Memory B cell (primary cell): ENCODE measurements around the gene RAB11FIP5.
A peak's percentile ranks its signal among the peaks of the same experiment; 100 is the strongest.
"Not testable (repeated sequence)": the region's sequence is repeated elsewhere in the genome, so short reads cannot be mapped to it uniquely, and the experiment has no call there.

ENCODE experiments used
- ATAC-seq: fragments of 150-1000 bp; cut with Tn5 transposase; 2 replicates; pipeline ENCODE4 v1.10.0; 2021; ENCODE audit warnings: low read depth, mild to moderate bottlenecking, moderate library complexity
- DNase-seq, 2 donors: peaks; one replicate each; pipeline ENCODE4 v3.0.0; 2022; ENCODE audit warnings: low spot score in 2 of 2
- H3K27ac Mint-ChIP-seq: one replicate; pipeline ENCODE4 v1.8.0; 2022; ENCODE audit warnings: mild to moderate bottlenecking, moderate library complexity, mixed read lengths
- H3K27me3 Mint-ChIP-seq: one replicate; pipeline ENCODE4 v1.8.0; 2022; ENCODE audit warnings: mixed read lengths
- H3K36me3 Mint-ChIP-seq: one replicate; pipeline ENCODE4 v1.8.0; 2022; ENCODE audit warnings: mild to moderate bottlenecking, mixed read lengths
- H3K4me1 Mint-ChIP-seq: one replicate; pipeline ENCODE4 v1.8.0; 2022; ENCODE audit warnings: mixed read lengths
- H3K4me3 Mint-ChIP-seq: one replicate; pipeline ENCODE4 v1.8.0; 2022; ENCODE audit warnings: mild to moderate bottlenecking, moderate library complexity, mixed read lengths
- H3K9me3 Mint-ChIP-seq: one replicate; pipeline ENCODE4 v1.8.0; 2022; ENCODE audit warnings: mixed read lengths

The RAB11FIP5 gene, protein sequence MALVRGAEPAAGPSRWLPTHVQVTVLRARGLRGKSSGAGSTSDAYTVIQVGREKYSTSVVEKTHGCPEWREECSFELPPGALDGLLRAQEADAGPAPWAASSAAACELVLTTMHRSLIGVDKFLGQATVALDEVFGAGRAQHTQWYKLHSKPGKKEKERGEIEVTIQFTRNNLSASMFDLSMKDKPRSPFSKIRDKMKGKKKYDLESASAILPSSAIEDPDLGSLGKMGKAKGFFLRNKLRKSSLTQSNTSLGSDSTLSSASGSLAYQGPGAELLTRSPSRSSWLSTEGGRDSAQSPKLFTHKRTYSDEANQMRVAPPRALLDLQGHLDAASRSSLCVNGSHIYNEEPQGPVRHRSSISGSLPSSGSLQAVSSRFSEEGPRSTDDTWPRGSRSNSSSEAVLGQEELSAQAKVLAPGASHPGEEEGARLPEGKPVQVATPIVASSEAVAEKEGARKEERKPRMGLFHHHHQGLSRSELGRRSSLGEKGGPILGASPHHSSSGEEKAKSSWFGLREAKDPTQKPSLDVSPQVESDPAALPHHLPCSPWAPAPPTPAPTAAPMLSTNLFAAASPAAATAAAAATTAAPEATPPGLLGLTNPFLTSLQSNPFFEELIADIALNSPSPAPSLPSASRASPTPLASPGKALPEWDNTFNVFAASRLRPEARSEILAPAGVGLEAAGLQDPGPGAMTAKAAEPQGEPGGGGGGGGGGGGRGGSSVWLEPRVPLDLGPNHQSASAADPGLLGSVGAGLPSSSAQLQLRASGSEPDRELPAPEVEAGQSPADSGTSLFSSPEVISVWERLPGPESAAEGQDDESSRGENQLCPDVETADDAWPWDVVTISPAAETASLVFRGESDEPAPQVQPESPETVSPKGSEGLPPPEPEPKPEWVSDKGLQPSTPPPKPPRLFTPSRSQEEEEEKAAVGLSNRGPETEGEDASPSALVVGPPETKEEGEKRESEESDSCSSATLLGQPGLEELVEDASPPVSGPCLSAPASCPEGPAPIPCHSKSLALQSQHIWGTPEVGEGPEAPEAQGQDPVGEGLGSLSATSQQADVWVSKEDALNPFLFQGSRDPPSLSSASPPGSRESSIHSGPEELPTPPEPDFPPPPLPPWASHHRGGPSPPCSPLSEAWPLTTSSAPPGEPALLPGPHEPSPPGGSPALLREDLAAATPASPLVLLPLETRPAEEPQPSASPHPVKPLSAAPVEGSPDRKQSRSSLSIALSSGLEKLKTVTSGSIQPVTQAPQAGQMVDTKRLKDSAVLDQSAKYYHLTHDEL (N-terminal part only)

DNA sequence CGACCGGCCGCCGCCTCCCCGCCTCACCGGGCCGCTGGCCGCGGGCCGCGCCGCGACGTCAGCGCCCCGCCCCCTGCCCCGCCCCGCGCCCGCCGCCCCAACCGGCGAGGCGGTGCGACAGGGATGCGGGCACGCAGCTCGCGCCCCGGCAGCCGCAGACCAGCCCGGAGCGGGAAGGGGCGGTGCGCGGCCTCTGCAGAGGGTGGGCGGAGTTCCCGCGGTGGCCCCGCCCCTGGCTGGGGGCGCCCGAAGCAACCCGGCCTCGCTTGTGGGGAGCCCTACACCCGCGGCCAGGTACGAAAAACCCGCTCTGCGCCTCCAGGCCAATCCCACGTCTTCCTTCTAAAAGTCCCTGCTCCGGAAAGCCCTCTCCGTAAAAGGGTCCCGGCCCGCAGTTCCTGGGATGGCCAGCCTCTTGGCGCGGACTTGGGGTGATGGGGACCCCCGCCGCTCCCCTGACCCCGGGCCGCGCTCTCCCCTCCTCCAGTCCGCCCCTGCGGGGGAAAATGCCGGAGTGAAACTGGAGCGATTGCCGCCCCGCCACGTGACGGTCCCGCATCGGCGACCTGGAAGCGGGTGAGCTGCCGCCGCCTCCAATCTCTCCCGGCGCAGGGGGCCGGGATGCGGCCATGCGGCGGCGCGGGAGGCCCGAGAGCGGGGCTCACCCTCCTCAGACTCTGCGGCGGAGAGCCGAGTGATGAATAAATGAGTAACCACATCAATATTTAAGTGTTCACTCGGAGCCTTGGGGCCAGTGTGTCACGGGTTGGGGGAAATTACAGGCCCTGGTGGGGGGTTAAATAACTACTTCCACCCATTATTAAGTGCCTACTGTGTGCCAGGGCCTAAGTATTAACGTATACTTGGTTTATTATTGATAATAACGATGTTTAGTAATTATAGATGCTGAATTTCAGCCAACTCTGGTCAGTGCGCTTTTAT lies at the start of gene RAB11FIP5:
TSS of gene RAB11FIP5 (minus strand) at position 36 of the 942 bp plus-strand sequence. CDS start 171 bp downstream, outside the sequence.
- DNase-seq = peak; percentile 70 to 75
- no peaks in the 10 kb centered on the region for H3K36me3 Mint-ChIP-seq
- no peaks in the 10 kb centered on the region for H3K9me3 Mint-ChIP-seq
- peak within 1 kb of the TSS; percentile 82 for H3K4me3 Mint-ChIP-seq
- peaks cover 9% of the 10 kb centered on the region for H3K4me1 Mint-ChIP-seq
- peak within 1 kb of the TSS; percentile 64 for H3K27ac Mint-ChIP-seq
- peak; percentile 85 for ATAC-seq
- H3K27me3 Mint-ChIP-seq = no peaks in the 10 kb centered on the region

DNA sequence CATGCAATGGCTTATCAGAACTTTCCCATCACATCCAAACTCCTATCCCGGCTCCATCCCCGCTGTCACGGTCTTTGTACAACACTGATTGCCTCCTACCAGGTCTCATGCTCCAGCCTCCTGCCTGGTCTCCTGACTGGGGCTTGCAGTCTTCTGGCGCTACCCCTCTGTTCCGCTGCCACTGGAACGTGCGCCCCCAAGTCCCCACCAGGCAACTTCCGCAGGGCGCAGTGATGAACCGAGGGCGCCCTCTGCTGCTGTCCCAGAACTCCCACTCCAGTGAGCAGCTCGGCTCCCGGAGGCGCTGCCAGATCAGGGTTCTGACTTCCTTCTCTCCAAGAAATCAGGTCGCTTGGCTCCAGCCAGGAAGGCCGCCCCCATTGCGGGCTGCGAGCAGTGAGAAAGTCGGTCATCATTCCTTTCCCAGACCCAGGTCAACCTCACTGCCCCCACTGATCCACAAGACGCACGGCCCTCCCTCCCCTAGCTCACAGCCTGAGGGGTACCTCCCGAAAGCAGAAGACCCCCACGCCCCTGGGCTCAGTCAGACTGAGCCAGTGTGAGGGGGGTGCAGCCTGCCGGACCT lies 43.9 kb upstream of the RAB11FIP5 start:
- ATAC-seq (no peak), DNase-seq (no peak)
- peaks cover 23% of the 10 kb centered on the region for H3K27me3 Mint-ChIP-seq
- no peaks in the 10 kb centered on the region for H3K9me3 Mint-ChIP-seq
- H3K36me3 Mint-ChIP-seq = no peaks in the 10 kb centered on the region
- no peak overlapping the region for H3K4me3 Mint-ChIP-seq
- no peak overlapping the region for H3K27ac Mint-ChIP-seq
- no peaks in the 10 kb centered on the region for H3K4me1 Mint-ChIP-seq

DNA sequence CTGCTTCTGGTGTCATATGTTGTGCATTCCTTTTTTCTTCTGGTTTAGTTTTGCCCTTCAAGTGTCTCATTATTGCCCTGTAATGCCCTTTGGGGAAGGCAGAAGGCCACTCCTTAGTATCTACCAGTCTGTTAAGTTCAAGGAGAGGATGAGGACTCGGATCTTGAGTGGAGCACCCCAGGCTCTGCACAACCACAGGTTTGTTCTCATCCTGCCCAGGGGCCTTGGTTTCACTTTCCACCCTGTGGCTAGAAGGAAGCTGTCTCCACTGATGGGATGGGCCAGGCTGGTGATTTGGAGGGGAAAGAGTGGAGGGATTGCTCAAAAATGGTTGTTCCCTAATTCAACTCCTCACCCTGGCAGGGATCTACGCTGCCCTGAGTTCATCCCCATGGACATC lies 30.2 kb upstream of the RAB11FIP5 start:
- Mint-ChIP-seq H3K27me3 (peaks cover 14% of the 10 kb centered on the region), H3K4me1 (no peaks in the 10 kb centered on the region), H3K36me3 (no peaks in the 10 kb centered on the region), H3K9me3 (peaks cover 2% of the 10 kb centered on the region), H3K27ac (no peak overlapping the region), H3K4me3 (no peak overlapping the region)
- DNase-seq = no peak
- ATAC-seq = no peak

DNA sequence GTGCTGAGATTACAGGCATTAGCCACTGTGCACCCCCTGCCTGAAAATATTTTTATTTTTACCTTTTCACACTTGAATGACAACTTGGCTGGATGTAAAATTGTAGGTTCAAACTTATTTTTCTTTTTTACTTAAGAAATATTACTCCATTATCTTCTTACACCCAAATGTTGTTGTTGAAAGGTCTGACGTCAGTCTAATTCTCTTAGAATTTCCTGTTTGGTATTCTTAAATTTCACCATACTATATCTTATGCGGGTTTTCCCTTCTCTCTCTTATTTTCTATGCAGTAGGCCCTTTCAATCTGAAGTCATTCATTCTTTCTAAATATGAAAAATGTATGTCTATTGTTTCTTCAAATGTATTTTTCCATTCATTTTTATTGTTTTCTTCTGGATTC lies 29.1 kb upstream of the RAB11FIP5 start:
- H3K27me3 Mint-ChIP-seq = peaks cover 10% of the 10 kb centered on the region
- ATAC-seq (no peak), DNase-seq (no peak)
- H3K4me1 Mint-ChIP-seq = no peaks in the 10 kb centered on the region
- H3K36me3 Mint-ChIP-seq = no peaks in the 10 kb centered on the region
- no peak overlapping the region for H3K4me3 Mint-ChIP-seq
- H3K27ac Mint-ChIP-seq = no peak overlapping the region
- peaks cover 2% of the 10 kb centered on the region for H3K9me3 Mint-ChIP-seq

DNA sequence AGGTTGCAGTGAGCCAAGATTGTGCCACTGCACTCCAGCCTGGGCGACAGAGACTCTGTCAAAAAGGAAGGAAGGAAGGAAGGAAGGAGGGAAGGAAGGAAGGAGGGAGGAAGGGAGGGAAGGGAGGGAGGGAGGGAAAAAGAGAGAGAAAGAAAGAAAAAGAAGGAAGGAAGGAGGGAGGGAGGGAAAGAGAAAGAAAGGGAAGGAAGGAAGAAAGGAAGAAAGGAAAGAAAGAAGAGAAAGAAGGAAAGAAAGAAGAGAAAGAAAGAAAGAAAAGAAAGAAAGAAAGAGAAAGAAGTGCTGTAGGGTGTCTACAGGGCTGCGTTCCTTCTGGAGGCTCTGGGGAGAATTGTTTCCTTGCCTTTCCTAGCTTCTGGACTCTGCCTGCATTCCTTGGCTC lies 22.5 kb upstream of the RAB11FIP5 start:
- DNase-seq (no peak), ATAC-seq (no peak)
- H3K4me3 Mint-ChIP-seq = no peak overlapping the region
- peaks cover 10% of the 10 kb centered on the region for H3K27me3 Mint-ChIP-seq
- no peak overlapping the region for H3K27ac Mint-ChIP-seq
- no peaks in the 10 kb centered on the region for H3K4me1 Mint-ChIP-seq
- H3K9me3 Mint-ChIP-seq = peaks cover 2% of the 10 kb centered on the region
- H3K36me3 Mint-ChIP-seq = no peaks in the 10 kb centered on the region

DNA sequence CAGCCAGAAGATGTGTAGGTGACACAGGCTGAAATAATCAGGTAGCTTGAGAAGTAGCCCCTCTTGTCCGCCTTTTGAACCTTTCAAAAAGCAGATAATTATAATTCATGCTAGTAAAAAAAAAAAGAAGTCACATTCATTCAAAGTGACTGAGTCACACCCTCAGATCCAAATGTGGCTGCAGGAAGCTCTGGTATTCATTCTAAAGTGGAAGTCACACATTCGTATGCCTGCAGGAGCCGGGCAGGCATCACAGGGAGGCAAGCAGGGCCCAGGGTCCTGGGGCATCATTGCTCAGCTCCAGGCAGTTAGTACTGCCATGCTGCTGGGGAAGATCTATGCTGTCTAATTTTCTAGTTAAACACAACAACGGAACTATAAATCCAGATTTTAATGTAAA lies 21.7 kb upstream of the RAB11FIP5 start:
- no peak overlapping the region for H3K4me3 Mint-ChIP-seq
- no peaks in the 10 kb centered on the region for H3K4me1 Mint-ChIP-seq
- DNase-seq = no peak
- no peak for ATAC-seq
- no peak overlapping the region for H3K27ac Mint-ChIP-seq
- peaks cover 2% of the 10 kb centered on the region for H3K9me3 Mint-ChIP-seq
- no peaks in the 10 kb centered on the region for H3K36me3 Mint-ChIP-seq
- peaks cover 10% of the 10 kb centered on the region for H3K27me3 Mint-ChIP-seq

DNA sequence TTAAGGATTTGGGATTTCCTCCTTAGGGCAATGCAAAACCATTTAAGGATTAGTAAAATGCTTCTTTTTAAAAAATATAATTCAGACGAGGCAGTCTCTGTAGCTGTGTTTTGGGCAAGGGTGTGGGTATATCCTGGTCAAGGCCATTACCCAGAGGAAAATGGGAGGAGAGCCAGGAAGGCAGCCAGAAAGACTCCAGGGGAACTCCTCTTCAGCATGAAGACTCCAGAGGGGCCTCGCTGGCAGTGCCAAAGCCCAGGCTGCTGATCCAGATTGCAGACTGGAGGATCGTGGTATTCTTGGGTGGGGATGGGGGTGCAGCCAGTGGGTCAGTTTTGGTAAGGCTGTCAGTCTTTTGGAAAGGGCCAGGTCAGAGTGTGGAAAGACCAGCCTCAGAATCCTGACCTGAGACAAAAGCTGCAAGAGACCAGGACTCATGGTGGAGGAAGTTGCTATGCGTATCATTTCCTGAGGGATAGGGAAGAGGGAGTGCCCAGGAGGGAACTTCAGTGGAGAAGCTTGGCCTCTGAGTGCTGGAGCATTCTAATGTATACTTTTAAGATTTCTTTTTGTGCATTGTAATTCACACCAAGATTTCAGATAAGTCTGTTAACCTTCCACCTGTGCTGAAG lies 20.9 kb upstream of the RAB11FIP5 start:
- Mint-ChIP-seq H3K27me3 (peaks cover 15% of the 10 kb centered on the region), H3K4me3 (no peak overlapping the region), H3K27ac (no peak overlapping the region), H3K9me3 (peaks cover 2% of the 10 kb centered on the region), H3K36me3 (no peaks in the 10 kb centered on the region), H3K4me1 (no peaks in the 10 kb centered on the region)
- DNase-seq = no peak
- ATAC-seq = no peak

DNA sequence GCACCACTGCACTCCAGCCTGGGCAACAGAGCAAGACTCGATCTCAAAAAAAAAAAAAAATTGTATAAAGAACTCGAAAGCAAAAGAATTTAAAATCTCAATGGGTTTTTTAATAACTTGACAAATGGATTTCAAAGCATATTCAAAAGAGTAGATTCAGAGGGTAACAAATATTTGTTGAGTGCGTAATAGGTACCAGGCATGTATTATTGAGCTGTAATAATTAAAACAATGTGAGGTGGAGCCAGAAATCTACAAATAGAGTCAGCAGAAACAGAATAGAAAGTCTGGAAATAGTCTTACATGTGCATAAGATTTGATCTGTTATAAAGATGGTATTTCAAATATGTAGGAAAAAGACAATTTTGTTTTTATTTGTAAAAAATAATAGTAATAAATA lies 19.1 kb upstream of the RAB11FIP5 start:
- no peak for DNase-seq

DNA sequence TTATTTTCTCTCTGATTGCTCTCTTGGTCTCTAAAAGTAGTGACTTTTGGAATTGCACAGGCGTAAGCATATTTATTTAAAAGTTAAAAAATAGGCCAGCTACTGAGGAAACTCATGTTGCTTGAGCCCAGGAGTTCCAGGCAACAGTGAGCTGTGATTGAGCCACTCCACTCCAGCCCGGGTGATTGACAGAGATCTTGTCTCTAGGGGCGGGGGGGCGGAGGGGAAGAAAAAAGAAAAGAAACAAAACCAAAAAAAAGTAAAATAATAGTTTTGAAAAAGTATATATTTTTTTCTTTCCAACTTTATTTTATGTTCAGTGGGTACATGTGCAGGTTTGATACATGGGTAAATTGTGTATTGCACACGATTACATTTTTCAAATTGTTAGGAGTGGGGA lies 18.0 kb upstream of the RAB11FIP5 start:
- no peak for DNase-seq
- Mint-ChIP-seq H3K4me1 (no peaks in the 10 kb centered on the region), H3K27me3 (peaks cover 14% of the 10 kb centered on the region), H3K4me3 (no peak overlapping the region), H3K9me3 (peaks cover 1% of the 10 kb centered on the region), H3K27ac (no peak overlapping the region), H3K36me3 (no peaks in the 10 kb centered on the region)
- no peak for ATAC-seq

More for the DNA sequence above, 19.1 kb upstream of the RAB11FIP5 start:
- H3K9me3 Mint-ChIP-seq = no peaks in the 10 kb centered on the region
- no peaks in the 10 kb centered on the region for H3K36me3 Mint-ChIP-seq
- peaks cover 14% of the 10 kb centered on the region for H3K27me3 Mint-ChIP-seq
- no peak overlapping the region for H3K4me3 Mint-ChIP-seq
- no peak overlapping the region for H3K27ac Mint-ChIP-seq
- H3K4me1 Mint-ChIP-seq = no peaks in the 10 kb centered on the region
- ATAC-seq = no peak

DNA sequence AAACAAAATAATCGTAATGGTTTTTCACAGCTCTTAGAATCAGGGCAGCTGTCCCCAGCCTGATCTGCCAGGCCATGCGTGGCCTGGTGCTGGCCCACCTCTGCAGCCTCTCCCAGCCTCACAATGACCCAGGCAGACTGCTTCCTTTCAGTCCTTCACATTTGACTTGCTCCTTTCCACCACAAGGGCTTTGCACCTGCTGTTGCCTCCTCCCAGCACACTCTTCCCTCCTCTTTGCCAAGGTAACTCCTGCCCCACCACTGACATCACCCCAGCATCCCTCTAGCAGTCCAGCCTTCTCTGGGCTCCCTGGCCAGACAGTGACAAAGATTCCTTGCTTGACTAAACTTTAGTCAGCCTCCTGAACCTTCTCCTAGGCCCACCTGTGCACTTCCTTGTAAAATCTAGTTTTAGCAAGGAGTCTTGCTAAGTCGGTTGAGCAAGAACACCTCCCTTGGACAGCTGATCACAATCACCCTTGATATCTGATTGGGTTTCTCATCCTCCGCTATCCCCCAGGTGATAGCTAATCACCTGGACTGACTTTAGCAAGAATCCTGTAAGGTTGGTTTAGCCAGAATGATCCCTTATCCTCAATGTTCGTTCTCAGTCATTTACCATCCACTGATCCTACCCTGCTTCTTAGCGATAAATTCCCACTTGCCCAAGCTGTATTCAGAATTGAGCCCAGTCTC lies 16.2 kb upstream of the RAB11FIP5 start:
- Mint-ChIP-seq H3K27me3 (peaks cover 14% of the 10 kb centered on the region), H3K27ac (no peak overlapping the region), H3K4me3 (no peak overlapping the region), H3K4me1 (no peaks in the 10 kb centered on the region), H3K36me3 (no peaks in the 10 kb centered on the region), H3K9me3 (peaks cover 1% of the 10 kb centered on the region)
- no peak for DNase-seq
- ATAC-seq = no peak

DNA sequence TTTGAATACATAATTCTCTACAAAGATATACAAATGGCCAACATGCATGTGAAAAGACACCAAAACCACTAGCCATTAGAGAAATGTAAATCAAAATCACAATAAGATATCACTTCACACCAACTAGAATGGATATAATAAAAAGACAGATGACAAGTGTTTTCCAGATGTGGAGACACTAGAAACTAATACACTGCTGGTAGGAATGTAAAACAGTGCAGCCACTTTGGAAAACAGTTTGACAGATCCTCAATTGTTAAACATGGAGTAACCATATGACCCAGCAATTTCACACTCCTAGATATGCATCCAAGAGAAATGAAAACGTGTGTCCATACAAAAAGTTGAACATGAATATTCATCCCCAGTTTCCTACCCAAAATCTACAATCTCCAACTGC lies 9.8 kb upstream of the RAB11FIP5 start:
- Mint-ChIP-seq H3K36me3 (no peaks in the 10 kb centered on the region), H3K27me3 (peaks cover 11% of the 10 kb centered on the region), H3K4me1 (no peaks in the 10 kb centered on the region), H3K4me3 (no peak overlapping the region), H3K9me3 (peaks cover 1% of the 10 kb centered on the region), H3K27ac (no peak overlapping the region)
- DNase-seq = no peak
- no peak for ATAC-seq

DNA sequence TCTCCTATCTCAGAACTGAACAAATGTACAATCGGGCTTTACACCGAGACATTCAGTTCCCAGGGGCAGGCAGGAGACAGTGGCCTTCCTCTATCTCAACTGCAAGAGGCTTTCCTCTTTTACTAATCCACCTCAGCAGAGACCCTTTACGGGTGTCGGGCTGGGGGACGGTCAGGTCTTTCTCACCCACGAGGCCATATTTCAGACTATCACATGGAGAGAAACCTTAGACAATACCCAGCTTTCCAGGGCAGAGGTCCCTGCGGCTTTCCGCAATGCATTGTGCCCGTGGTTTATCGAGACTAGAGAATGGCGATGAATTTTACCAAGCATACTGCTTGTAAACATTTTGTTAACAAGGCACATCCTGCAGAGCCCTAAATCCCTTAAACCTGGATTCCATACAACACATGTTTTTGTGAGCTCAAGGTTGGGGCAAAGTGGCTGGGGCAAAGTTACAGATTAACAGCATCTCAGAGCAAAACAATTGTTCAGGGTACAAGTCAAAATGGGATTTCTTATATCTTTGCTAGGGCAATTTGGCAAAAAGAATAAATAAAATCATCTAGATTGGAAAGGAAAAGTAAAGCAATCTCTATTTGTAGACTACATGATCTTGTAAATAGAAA lies 7.0 kb upstream of the RAB11FIP5 start:
- not testable (repeated sequence) for ATAC-seq, H3K36me3 Mint-ChIP-seq, H3K9me3 Mint-ChIP-seq, DNase-seq, H3K27ac Mint-ChIP-seq, H3K4me3 Mint-ChIP-seq, H3K4me1 Mint-ChIP-seq
- H3K27me3 Mint-ChIP-seq = peaks cover 11% of the 10 kb centered on the region
